IPS-18c (cell line): Measurements from ENCODE around the gene ATP2A3.

Source experiments
- H3K4me3 ChIP-seq: 2 replicates; pipeline ENCODE4 v1.7.0; 2013; ENCODE audit warnings: low read depth, mild to moderate bottlenecking, low read length, moderate library complexity; ENCODE audit not compliant: insufficient read depth
- H3K9me3 ChIP-seq: one replicate; pipeline ENCODE4 v1.6.1; 2013; ENCODE audit warnings: mild to moderate bottlenecking, low read length, moderate library complexity; ENCODE audit not compliant: control insufficient read depth, insufficient read depth

The ATP2A3 gene

GRCh38 chr17:3893003-3893719, 71.1 kb downstream of the ATP2A3 start, which contains the start of gene CAMKK1:
CAMKK1 (minus strand) TSS chr17:3893053; CDS start chr17:3885687, 7,366 bp downstream.
- H3K4me3 ChIP-seq, result peak within 1 kb of the TSS; percentile 76
- no peaks in the 10 kb centered on the region for H3K9me3 ChIP-seq

GRCh38 chr17:3892095-3892998, 71.9 kb downstream of the ATP2A3 start:
- H3K9me3 ChIP-seq, result no peaks in the 10 kb centered on the region
- H3K4me3 ChIP-seq, result peak overlapping the region; percentile 76

- Histone ChIP-seq H3K9me3 (no peaks in the 10 kb centered on the region), H3K4me3 (peak overlapping the region; percentile 76)
These were observed 72.6 kb downstream of the ATP2A3 start for GRCh38 chr17:3891626-3892094.

- peak overlapping the region; percentile 76; the same call in 1 of the 2 replicates for H3K4me3 ChIP-seq
- no peaks in the 10 kb centered on the region for H3K9me3 ChIP-seq
These were observed 73.4 kb downstream of the ATP2A3 start for GRCh38 chr17:3890878-3891219.

GRCh38 chr17:3890082-3890877, 74.0 kb downstream of the ATP2A3 start:
- H3K9me3 ChIP-seq, result no peaks in the 10 kb centered on the region
- H3K4me3 ChIP-seq, result no peak overlapping the region

- H3K4me3 ChIP-seq, result no peak overlapping the region
- no peaks in the 10 kb centered on the region for H3K9me3 ChIP-seq
These were observed 74.8 kb downstream of the ATP2A3 start for GRCh38 chr17:3889325-3890012.

GRCh38 chr17:3888343-3889171, 75.7 kb downstream of the ATP2A3 start:
- Histone ChIP-seq H3K4me3 (no peak overlapping the region), H3K9me3 (no peaks in the 10 kb centered on the region)

- no peaks in the 10 kb centered on the region for H3K9me3 ChIP-seq
- no peak overlapping the region for H3K4me3 ChIP-seq
These were observed 76.4 kb downstream of the ATP2A3 start for GRCh38 chr17:3887804-3888203.

- no peaks in the 10 kb centered on the region for H3K9me3 ChIP-seq
- no peak overlapping the region for H3K4me3 ChIP-seq
These were observed 76.8 kb downstream of the ATP2A3 start for GRCh38 chr17:3887394-3887793.

- Histone ChIP-seq H3K4me3 (no peak overlapping the region), H3K9me3 (no peaks in the 10 kb centered on the region)
These were observed 77.5 kb downstream of the ATP2A3 start for GRCh38 chr17:3886776-3887175.

- Histone ChIP-seq H3K9me3 (no peaks in the 10 kb centered on the region), H3K4me3 (no peak overlapping the region)
These were observed 78.3 kb downstream of the ATP2A3 start for GRCh38 chr17:3885970-3886369.

GRCh38 chr17:3885271-3885670, 79.0 kb downstream of the ATP2A3 start:
- Histone ChIP-seq H3K9me3 (no peaks in the 10 kb centered on the region), H3K4me3 (no peak overlapping the region)

GRCh38 chr17:3884188-3884587, 80.0 kb downstream of the ATP2A3 start:
- Histone ChIP-seq H3K4me3 (no peak overlapping the region), H3K9me3 (no peaks in the 10 kb centered on the region)

GRCh38 chr17:3882276-3882675, 82.0 kb downstream of the ATP2A3 start:
- Histone ChIP-seq H3K9me3 (no peaks in the 10 kb centered on the region), H3K4me3 (no peak overlapping the region)

- Histone ChIP-seq H3K9me3 (no peaks in the 10 kb centered on the region), H3K4me3 (no peak overlapping the region)
These were observed 83.3 kb downstream of the ATP2A3 start for GRCh38 chr17:3880983-3881382.
